Kasumi-1 (cell line): ENCODE data around the gene PTGFRN.

Source experiments
- DNase-seq, 2 experiments: peaks; one replicate each; lab custom pipeline; 2025; lab: John Stamatoyannopoulos, UW

PTGFRN gene

GRCh38 chr1:116944613-116945012, 34.9 kb downstream of the PTGFRN start:
- no peak for DNase-seq

- no peak for DNase-seq
These were observed 35.7 kb downstream of the PTGFRN start for GRCh38 chr1:116945421-116945820.

GRCh38 chr1:116945996-116946395, 36.3 kb downstream of the PTGFRN start:
- no peak for DNase-seq

- no peak for DNase-seq
These were observed 37.6 kb downstream of the PTGFRN start for GRCh38 chr1:116947092-116947860.

GRCh38 chr1:116948046-116948445, 38.3 kb downstream of the PTGFRN start:
- no peak for DNase-seq

GRCh38 chr1:116948642-116949041, 38.9 kb downstream of the PTGFRN start:
- no peak for DNase-seq

GRCh38 chr1:116949213-116949985, 39.7 kb downstream of the PTGFRN start:
- DNase-seq, result no peak

GRCh38 chr1:116950517-116951199, 40.9 kb downstream of the PTGFRN start:
- DNase-seq, result no peak

GRCh38 chr1:116951200-116951935, 41.7 kb downstream of the PTGFRN start:
- no peak for DNase-seq

- DNase-seq, result no peak
These were observed 43.1 kb downstream of the PTGFRN start for GRCh38 chr1:116952738-116953275.

GRCh38 chr1:116954440-116954839, 44.7 kb downstream of the PTGFRN start:
- DNase-seq, result no peak

- DNase-seq, result no peak
These were observed 46.7 kb downstream of the PTGFRN start for GRCh38 chr1:116956378-116956777.

- no peak for DNase-seq
These were observed 47.9 kb downstream of the PTGFRN start for GRCh38 chr1:116957646-116958045.

GRCh38 chr1:116958110-116958509, 48.4 kb downstream of the PTGFRN start:
- DNase-seq, result no peak

- no peak for DNase-seq
These were observed 49.3 kb downstream of the PTGFRN start for GRCh38 chr1:116958977-116959376.

GRCh38 chr1:116961606-116962005, 51.9 kb downstream of the PTGFRN start:
- no peak for DNase-seq

- peak in 1 of 2 experiments; percentile 6 for DNase-seq
These were observed 53.4 kb downstream of the PTGFRN start for GRCh38 chr1:116962987-116963639.

- DNase-seq, result no peak
These were observed 57.1 kb downstream of the PTGFRN start for GRCh38 chr1:116966791-116967190.

GRCh38 chr1:116968724-116969123, 59.0 kb downstream of the PTGFRN start:
- DNase-seq, result no peak

- no peak for DNase-seq
These were observed 61.6 kb downstream of the PTGFRN start for GRCh38 chr1:116971258-116971860.
